ENCODE results near the gene FEV. TPM values are rescaled to one million over a fixed set of nuclear protein-coding genes. Genes with fewer than 3 reads are reported as not detected.

The FEV gene
- total RNA-seq, 1 donor from 2014 or later, result not detected

GRCh38 chr2:218998414-218999002, 13.5 kb upstream of the FEV start:
- Mint-ChIP-seq H3K4me1 (ENCODE audit: low read depth, unreplicated experiment) (peaks cover 7% of the 10 kb centered on the region), H3K9me3 (ENCODE audit: unreplicated experiment) (peaks cover 2% of the 10 kb centered on the region), H3K27me3 (ENCODE audit: unreplicated experiment) (peaks cover 16% of the 10 kb centered on the region), H3K4me3 (ENCODE audit: unreplicated experiment) (no peak overlapping the region), H3K27ac (ENCODE audit: unreplicated experiment) (no peak overlapping the region), H3K36me3 (ENCODE audit: unreplicated experiment) (no peaks in the 10 kb centered on the region)
- DNase-seq, result no peak
- no peak for TF ChIP-seq CTCF (IDR thresholded peaks at IDR 0.05; ENCODE audit: partially characterized antibody, unreplicated experiment)

DNA sequence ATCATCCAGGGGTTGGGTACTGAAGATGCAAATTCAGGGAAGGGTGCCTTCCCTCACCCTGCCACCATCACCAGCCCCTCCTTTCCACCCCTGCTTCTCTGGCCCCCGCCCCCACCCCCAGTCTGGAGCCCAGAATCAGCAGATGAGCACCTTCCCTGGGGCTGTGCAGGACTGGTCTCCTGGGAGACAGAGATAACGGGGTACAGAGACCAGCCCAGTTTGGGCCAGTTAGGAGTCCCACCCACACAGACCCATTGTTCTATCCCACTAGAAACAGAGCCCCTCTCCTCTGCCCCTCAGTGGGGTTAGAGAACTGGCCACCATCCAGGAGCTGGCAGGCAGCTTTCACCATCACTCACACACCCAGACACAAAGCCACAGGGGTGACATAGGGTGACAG, 12.7 kb upstream of the FEV start:
- Mint-ChIP-seq H3K4me1 (ENCODE audit: low read depth, unreplicated experiment) (peaks cover 7% of the 10 kb centered on the region), H3K27ac (ENCODE audit: unreplicated experiment) (no peak overlapping the region), H3K4me3 (ENCODE audit: unreplicated experiment) (no peak overlapping the region), H3K36me3 (ENCODE audit: unreplicated experiment) (no peaks in the 10 kb centered on the region), H3K27me3 (ENCODE audit: unreplicated experiment) (peaks cover 16% of the 10 kb centered on the region), H3K9me3 (ENCODE audit: unreplicated experiment) (peaks cover 2% of the 10 kb centered on the region)
- DNase-seq, result no peak
- TF ChIP-seq CTCF (IDR thresholded peaks at IDR 0.05; ENCODE audit: partially characterized antibody, unreplicated experiment), result no peak

DNA sequence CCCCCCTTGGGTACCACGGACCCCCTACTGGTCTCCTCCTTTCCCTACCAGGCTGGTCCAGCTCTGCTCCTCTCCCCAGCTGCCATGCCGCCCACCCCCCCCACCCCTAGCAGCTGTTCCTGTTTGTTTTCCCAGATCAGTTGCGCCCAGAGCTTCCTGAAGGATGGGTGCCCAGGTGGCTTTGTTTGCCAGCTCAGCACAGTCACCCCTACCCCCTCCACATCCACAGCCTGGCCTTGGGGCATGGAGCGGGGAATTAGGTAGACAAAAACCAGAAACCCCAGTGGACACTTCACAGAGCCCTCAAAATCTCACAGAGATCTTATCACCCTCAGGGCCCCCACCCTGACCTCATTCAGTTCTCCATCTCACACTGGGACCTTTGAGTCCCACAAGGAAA, 12.0 kb upstream of the FEV start:
- Mint-ChIP-seq H3K27me3 (ENCODE audit: unreplicated experiment) (peaks cover 23% of the 10 kb centered on the region), H3K36me3 (ENCODE audit: unreplicated experiment) (no peaks in the 10 kb centered on the region), H3K4me3 (ENCODE audit: unreplicated experiment) (peak overlapping the region; percentile 1), H3K4me1 (ENCODE audit: low read depth, unreplicated experiment) (peaks cover 7% of the 10 kb centered on the region), H3K27ac (ENCODE audit: unreplicated experiment) (peak overlapping the region; percentile 10), H3K9me3 (ENCODE audit: unreplicated experiment) (peaks cover 2% of the 10 kb centered on the region)
- DNase-seq, result no peak
- TF ChIP-seq CTCF (IDR thresholded peaks at IDR 0.05; ENCODE audit: partially characterized antibody, unreplicated experiment), result no peak

- Mint-ChIP-seq H3K27ac (ENCODE audit: unreplicated experiment) (no peak overlapping the region), H3K4me3 (ENCODE audit: unreplicated experiment) (peak overlapping the region; percentile 82), H3K9me3 (ENCODE audit: unreplicated experiment) (peaks cover 2% of the 10 kb centered on the region), H3K36me3 (ENCODE audit: unreplicated experiment) (no peaks in the 10 kb centered on the region), H3K4me1 (ENCODE audit: low read depth, unreplicated experiment) (peaks cover 7% of the 10 kb centered on the region), H3K27me3 (ENCODE audit: unreplicated experiment) (peaks cover 30% of the 10 kb centered on the region)
- peak; percentile 97 for DNase-seq
- peak; percentile 97 for TF ChIP-seq CTCF (IDR thresholded peaks at IDR 0.05; ENCODE audit: partially characterized antibody, unreplicated experiment)
Observed at GRCh38 chr2:218995972-218996711, 11.2 kb upstream of the FEV start.

DNA sequence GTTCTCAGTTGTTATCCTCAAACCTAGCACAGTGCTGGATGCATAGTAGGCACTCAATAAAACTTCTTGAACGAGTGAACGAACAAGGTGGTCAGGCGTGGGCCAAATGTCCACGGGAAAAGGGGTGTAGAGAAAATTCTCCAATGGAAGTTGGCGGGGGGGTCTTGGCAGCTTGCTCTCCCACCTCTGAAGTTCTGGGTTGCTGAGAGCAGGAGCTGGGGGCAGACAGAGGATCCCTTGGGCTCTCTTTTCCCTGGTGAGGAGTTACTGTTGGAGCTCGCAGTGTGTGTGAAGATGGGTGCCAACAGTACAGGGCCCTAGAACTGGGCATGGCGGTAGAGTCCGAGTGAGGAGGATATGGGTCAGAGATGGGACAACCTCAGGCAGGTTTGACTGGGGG, 10.6 kb upstream of the FEV start:
- H3K4me3 Mint-ChIP-seq (ENCODE audit: unreplicated experiment), result no peak overlapping the region
- no peaks in the 10 kb centered on the region for H3K36me3 Mint-ChIP-seq (ENCODE audit: unreplicated experiment)
- no peak for DNase-seq
- peaks cover 7% of the 10 kb centered on the region for H3K4me1 Mint-ChIP-seq (ENCODE audit: low read depth, unreplicated experiment)
- H3K9me3 Mint-ChIP-seq (ENCODE audit: unreplicated experiment), result peaks cover 2% of the 10 kb centered on the region
- no peak overlapping the region for H3K27ac Mint-ChIP-seq (ENCODE audit: unreplicated experiment)
- TF ChIP-seq CTCF (IDR thresholded peaks at IDR 0.05; ENCODE audit: partially characterized antibody, unreplicated experiment), result no peak
- peaks cover 28% of the 10 kb centered on the region for H3K27me3 Mint-ChIP-seq (ENCODE audit: unreplicated experiment)
